HG02623 (cell line): Measurements from ENCODE around the gene ZNF576.
"Not testable (repeated sequence)": the region's sequence is repeated elsewhere in the genome, so short reads cannot be mapped to it uniquely, and the experiment has no call there.

ENCODE experiments used
- ATAC-seq: cut with Tn5 transposase; IDR thresholded peaks from one replicate; pipeline ENCODE4 v1.9.1; 2021; ENCODE audit warnings: moderate library complexity; ENCODE audit not compliant: unreplicated experiment

ZNF576 gene

DNA sequence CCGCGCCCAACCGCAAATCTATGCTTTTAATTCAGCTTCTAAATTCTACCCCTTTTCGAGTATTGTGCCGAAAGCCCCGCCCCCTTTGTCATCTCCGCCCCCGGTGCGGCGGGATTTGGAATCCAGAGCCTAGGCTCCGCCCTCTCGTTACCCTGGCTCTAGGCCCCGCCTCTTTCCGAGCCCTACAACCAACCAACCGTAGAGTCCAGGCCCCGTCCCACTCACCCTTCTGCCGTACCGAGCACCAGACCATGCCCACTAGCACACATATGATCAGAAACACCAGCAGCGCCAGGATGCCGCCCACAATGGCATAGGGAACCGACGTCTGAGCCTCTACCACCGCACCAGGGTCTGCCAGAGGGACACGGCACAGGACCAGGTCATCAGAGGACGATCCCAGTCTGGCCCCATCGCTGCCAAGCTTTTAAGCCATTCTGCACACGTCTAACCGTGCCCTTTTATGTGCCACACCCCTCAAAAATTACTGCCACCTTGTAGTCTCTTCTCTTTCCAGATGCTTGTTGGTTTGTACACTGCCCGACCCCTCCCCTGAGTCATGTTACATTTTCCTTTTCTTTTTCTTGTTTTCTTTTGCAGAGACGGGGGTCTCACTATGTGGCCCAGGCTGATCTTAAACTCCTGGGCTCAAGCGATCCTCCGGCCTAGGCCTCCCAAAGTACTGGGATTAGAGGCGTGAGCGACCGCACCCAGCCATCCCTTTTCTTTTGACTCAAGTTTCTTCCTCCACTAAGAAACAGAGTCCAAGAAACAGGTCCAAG lies 27.7 kb downstream of the ZNF576 start:
- ATAC-seq, result no peak

DNA sequence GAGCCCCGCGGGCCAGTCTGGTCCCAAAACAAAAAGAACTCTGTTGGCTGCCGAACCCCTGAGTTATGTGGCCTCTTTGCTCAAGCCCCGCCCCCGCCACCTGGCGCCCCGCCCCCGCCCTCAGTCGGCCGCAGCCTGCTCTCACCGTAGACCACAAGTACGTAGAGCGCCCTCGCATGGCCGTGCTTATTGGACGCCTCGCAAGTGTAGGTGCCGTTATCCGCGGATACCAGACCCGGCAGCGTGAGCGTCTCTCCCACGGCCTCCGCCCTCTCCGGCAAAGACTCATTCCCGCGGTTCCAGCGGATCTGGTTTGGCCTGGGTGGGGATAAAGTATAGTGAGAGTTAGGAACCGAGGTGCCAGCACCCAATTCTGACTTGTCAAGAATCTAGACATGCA lies 28.5 kb downstream of the ZNF576 start:
- ATAC-seq, result no peak

DNA sequence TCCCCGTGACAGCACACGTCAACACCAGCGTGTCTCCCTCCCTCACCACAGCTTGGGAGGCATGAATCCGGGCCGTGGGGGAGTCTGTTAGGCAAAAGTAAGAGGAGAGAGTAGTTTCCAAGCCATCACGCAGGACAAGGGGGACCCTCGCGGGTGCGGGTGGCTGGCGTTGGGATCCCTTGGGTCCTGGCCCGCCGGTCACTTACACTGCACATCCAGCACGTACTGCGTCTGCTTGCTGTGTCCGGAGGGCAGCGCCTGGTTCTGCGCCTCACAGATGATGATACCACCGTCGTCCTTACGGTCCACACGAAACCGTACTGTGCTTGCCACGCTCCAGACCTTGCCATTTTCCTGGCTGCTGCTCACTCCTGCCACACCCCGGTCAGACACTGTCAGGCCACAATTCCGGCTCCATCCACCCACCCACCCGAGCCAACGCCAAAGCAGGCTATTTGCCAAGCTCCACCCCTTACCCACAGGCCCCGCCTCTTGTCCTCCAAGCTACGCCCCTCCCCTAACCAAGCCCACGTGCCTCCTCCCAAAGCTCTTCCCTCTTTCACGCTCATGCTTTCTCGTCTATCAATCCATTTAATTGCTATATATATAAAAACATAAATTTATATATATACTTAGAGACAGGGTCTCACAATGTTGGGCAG lies 29.7 kb downstream of the ZNF576 start:
- no peak for ATAC-seq

DNA sequence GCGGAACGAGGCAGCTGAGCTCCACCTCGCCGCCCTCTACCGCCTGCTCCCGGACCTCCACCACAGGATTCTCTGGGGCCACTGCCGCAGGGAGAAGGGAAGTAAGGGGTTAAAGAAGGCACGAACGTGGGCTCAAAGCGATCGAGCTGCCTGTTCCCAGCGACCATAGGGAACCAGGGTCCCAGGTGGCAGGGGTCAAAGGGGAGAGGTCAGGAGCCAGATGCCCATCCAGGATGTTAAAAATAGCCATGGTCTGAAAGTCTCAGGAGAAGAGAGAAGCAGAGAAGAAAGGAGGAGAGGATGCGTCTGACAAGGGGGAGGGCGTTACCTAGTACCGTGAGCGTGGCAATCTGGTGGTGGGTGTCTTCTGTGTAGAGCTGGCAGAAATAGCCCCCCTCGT lies 30.4 kb downstream of the ZNF576 start:
- ATAC-seq, result no peak

DNA sequence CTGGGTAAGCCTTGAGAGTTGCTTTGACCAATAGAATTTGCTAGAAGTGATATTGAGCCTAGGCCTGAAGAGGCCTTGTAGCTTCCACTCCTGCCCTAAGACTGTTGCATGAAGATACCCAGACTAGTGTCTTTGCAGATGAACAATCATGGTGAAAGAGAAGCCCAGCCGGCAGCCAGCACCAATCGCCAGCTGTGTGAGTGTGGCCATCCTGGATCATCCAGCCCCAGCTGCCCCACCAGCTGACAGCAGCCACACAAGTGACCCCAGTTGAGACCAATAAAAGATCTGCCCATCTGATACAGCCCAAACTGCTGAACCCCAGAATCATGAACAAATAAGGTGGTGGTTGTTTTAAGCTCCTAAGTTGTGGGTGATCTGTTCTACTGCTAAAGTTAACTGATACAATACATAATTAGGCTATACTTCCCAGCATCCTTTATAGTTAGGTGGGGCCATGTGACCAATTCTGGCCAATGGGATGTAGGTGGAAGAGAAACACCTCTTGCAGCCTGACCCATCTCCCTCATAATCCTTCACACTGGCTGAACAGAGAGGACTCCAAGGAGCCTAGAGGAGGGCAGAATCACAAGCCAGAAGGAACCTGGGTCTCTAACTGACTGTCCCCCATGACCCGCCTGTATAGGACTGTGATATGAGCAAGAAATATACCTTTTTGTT lies 32.4 kb downstream of the ZNF576 start:
- ATAC-seq, result no peak

DNA sequence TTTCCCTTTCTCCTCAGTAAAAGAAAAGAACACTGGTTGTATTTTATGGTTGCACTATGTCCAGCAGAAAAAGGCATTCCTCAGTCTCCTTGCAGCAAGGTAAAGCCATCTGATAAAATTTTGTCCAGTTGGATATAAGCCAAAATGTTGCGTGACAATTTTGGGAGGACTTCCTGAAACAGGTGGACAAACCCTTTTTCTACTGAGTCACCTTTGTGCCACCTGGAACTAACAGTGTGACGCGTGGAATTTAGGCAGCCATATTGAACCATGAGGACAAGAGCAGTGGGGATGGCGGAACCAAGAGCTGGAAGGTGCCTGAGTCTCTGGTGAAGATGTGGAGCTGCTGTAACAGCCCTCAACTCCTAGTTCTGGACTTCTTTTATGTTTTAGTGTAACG lies 35.1 kb downstream of the ZNF576 start:
- ATAC-seq, result no peak

DNA sequence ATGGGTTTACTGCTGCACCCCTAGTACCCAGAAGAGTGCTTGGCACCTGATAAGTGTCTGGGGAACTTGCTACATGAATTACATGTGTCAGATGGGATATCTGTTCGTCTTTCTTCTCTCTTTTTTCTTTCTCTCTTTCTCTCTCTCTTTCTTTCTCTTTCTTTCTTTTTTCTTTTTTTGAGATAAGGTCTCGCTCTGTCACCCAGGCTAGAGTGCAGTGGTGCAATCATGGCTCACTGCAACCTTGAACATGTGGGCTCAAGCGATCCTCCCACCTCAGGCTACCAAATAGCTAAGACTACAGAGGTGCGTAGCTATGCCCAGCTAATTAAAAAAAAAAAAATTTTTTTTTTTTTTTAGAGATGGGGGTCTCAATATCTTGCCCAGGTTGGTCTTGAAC lies 37.1 kb downstream of the ZNF576 start:
- no peak for ATAC-seq

DNA sequence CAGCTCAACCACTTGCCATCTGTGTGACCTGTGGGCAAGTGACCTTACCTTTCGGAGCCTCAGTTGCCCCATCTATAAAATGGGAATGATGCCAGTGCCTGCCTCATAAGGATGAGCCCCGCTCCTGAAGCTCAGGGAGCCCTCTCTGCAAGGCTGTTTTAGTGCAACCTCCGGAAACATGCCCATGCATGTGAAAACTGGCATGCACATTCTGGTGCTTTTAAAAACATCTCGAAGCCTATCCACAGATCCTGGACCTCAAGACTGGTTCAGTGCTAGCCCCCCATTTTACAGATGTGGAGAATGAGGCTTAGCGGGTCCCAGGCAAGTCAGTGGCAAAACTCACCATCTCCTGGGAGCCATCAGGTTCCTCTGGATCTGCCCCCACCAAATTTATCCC lies 37.7 kb downstream of the ZNF576 start:
- ATAC-seq, result no peak

DNA sequence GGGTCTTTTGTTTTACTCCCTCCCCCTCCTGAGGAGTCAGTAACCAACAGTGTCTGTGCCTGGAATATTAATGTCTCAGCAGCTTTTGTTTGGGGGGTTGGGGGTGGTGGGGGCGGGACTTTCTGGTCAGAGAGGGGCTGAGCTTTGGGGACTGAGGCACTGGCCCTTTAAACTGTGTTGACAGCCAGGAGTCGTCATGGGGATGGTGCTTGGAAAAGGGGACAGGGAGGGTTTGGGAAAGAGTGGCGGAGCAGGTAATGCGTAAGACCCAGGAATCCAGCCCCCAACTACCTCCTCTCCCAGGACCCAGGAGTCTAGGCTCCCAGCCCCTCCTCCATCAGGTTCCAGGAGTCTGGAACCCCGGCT lies 38.1 kb downstream of the ZNF576 start:
- no peak for ATAC-seq

DNA sequence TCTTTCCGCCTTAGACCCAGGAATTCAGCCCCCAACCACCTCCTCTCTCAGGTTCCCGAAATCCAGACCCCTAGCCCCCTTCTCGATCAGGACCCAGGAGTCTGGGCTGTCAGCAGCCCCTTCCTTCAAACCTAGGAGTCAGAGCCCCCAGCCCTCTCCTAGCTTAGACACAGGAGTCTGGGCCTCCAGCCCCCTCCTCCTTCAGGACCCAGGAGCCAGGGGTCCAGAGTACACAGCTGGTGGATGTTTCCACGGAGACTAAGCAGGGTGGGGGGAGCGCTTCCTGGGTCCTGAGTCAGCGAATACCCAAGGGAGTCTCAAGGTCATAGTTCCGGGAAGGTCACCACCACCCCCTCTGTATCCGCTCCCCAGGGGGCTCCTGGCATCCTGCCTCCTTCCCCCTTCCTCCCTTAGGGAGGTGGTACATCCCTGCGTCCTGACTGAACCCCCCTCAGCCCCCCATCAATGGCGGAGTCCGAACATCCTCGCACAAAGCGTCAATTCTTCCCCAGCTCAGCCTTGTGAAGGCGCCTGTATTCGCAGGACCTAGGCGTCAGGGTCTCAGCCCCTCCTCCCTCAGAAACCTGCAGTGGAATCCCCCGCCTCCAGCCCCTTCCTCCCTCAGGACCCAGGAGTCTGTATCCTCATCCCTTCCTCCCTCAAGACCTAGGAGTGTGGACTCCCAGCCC lies 38.6 kb downstream of the ZNF576 start:
- ATAC-seq, result no peak

DNA sequence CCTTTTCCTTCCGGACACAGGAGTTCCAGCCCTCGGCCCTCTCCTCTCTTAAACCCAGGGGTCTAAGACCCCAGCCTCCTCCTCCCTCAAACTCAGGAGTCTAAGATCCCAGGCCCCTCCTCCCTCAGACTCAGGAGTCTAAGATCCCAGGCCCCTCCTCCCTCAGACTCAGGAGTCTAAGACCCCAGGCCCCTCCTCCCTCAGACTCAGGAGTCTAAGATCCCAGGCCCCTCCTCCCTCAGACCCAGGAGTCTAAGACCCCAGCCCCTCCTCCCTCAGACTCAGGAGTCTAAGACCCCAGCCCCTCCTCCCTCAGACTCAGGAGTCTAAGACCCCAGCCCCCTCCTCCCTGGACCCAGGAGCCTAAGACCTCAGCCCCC lies 39.2 kb downstream of the ZNF576 start:
- ATAC-seq, result not testable (repeated sequence)

DNA sequence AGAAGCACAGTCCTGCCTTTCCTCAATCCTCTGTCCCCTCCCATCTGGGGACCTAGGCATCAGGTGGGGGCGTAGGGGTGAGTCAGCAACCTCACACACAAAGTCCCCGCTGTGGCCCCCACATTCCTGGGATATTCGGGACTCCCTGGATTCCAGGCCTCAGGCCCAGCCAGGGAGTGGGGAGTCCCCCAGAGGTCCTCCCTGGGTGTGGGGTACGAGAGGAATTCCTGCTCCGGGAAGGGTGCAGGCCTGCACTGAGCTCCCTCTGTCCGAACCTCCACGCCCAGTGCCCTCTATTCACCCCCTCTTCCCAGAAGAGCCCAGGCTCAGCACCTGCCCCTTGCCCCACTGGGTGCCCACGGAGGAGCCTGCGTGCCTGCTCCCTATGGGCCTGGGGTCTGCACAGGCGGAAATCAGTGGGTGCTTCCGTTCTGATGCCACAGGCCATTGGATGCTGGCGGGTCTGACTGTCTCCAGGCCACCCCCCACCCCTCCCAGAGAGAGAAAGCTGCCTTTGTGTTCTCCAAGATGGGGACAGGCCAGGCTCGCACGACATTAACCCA lies 39.8 kb downstream of the ZNF576 start:
- ATAC-seq, result no peak

DNA sequence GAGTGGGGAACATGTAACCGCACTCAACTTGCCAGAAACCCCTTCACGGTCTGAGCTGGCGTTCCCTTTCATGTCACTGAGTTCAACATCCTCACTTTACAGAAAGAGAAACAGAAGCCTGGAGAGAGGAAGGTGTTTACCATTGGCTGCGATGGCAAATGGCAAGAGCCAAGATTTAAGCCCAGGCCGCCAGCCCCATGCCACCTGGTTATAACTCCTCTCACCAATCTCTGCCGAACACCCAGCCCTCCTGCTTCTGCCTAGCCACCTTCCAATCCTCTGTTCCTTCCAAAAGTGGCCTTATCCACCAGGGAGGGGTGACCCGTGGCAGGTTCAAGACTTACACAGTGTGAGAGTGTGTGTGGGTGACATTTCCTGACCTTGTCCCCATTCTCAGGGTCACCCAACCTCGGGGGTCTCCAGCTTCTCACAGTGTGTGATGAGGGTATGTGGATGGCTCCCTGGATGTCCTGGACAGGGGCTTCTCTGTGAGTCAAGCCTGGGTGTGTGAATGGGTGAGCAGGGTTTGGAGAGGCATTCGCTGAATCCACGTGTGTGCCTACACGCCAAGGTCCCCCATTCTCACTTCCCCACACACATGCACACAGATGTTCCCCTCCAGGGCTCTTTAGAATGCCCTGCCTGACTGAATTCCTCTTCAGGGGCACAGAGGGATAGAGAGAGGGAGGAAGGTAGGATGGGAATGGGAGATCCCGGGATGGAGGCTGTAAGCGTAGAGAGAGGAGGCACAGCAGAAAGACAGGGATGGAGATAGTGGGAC lies 42.0 kb downstream of the ZNF576 start:
- ATAC-seq, result no peak

DNA sequence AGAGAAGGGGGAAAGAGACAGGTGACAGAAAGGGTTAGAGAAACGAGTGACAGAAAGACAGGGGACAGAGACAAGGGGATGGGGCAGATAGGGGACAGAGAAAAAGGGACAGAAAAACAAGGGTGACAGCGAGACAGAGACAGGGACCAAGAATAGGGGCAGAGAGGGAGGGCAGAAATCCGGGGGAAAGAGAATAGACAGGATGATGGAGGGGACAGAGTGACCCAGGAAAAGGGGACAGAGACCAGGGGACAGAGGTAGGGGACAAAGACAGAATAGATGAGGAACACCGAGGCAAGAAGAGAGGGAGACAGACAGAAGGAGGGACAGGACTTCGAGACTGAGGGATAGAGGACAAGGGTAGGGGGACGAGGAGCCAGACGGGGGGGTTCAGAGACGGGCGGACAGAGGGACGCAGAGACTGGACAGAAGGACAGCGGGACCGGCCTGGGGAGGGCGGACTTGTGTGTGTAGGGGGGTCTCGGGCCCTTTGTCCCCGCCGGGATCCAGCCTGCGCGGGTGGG lies 42.7 kb downstream of the ZNF576 start:
- no peak for ATAC-seq

DNA sequence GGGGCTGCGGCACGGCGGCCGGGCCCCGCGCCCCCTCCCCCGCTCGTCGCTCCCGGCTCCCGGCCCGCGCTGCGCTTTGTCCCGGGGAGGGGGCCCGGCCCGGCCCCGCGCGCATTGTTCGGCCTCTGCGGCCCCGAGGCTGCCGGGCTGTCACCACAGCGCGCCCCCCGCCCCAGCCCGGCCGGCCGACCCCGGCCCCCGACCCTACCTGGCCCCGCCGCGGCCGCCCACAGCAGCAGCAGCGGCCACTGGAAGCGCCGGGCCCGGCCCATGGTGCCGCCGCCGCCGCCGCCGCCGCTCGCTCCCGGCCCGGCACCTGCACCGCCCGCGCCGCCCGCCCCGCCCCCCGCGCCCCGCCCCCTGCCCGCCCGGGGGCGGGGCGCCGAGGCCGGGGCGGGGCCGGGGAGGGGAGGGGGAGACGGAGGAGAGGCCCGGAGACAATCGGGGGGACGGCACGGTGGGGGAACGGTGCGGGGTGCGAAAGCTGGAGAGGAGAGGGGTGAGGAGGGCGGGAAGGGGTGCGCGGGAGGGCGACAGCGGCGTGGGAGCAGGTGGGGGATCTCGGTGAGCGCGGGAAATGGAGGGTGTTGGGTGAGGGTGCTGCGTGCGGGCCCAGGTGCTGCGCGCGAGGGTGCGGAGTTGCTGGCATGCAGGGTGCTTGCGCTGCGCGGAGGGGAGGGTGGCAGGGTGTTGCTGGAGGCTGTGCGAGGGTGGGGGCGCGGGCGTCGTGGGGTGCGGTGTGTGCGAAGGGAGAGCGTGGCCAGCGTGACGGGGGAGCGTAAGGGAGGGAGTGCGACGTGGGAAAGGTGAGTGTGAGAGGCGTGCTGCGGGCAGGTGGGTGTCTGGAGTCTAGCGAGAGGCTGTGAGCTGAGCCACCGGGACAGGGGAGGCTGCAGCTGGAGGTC lies 43.4 kb downstream of the ZNF576 start, which contains the start of gene CADM4:
Gene CADM4, minus strand, starts transcription at position 332 of the 905 bp plus-strand sequence. Its CDS starts 60 bp downstream, at position 272.
- no peak for ATAC-seq

DNA sequence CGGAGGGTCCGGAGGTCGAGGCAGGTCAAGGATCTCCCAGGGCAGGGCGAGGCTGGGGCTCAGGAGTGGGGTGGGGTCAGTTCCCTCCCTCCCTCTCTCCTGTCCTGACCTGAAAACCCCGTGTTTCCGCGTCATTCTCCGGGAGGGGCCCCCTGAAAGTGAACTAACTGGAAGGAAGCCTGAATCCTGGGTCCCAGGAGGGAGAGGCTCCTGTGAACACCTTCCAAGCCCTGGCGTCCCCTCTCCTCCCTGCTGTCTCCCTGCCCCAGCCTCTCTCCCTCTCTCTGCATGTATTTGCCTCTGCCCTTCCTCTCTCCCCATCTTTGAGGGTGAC lies 44.0 kb downstream of the ZNF576 start:
- ATAC-seq, result no peak

DNA sequence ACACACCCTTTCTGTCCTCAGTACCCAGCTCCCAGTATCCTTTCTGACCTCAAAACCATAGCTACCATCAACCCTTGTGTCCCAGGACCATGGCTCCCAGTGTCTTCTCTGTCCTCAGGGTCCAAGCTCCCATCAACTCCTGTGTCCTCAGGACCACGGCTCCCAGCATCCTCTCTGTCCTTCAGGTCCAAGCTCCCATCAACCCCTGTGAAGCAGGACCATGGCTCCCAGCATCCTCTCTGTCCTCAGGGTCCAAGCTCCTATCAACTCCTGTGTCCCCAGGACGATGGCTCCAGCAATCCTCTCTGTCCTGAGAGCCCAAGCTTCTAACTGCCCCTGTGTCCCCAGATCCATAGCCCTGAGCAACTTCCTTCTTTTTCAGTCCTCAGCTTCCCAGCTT lies 44.9 kb downstream of the ZNF576 start:
- ATAC-seq, result no peak

DNA sequence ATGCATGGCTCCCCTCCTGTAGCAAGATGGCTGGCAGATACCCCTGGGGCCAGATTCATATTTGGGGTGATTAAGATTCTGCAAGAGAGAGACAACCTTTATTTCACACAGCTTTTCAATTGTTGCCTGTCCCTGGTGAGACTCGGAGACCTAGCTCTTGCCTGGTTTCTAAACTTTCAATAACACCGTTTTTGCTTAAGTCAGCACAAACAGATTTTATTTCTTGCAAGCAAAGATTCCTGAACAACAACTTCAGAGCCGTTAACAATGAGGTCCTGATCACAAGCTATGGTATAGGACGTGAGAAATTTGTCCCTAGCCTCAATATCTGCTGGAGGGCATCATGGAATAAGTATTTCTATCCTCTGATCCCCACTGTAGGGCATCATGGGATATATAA lies 46.1 kb downstream of the ZNF576 start:
- ATAC-seq, result no peak

DNA sequence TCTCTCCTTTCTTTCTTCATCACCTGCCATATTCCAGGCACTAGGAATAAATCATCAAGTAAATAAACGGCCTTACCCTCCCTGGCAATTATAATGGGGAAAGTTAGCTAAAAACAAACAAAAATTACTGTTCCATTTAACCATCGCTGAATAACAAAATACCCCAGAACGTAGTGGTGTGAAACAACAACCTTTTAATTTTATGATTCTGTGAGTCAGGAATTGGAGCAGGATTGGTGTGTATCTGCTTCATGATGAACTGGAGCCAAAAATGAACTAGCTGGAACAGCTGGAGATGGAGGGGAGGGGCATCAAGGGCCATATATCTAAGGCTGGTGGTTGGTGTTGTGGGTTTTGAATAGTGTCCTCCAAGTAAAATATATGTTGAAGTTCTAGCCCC lies 46.9 kb downstream of the ZNF576 start:
- ATAC-seq, result no peak
